DOHH2 (cell line): ENCODE measurements around the gene F12.

Experiments used
- H3F3A ChIP-seq: fragments of 200-600 bp; sonication (generic), shearing (Covaris generic); 2 replicates; pipeline ENCODE4 v1.6.0; 2016; ENCODE audit warnings: antibody characterized with exemption, mild to moderate bottlenecking; ENCODE audit not compliant: control insufficient read depth, insufficient read depth
- H3K27ac ChIP-seq: fragments of 200-600 bp; sonication (generic); 2 replicates; pipeline ENCODE4 v1.5.1; 2014; ENCODE audit warnings: low read depth, mild to moderate bottlenecking, low read length, moderate library complexity
- H3K27me3 ChIP-seq: fragments of 200-600 bp; sonication (generic); 2 replicates; pipeline ENCODE4 v1.6.1; 2014; ENCODE audit warnings: mild to moderate bottlenecking, low read length, mixed read lengths; ENCODE audit not compliant: control insufficient read depth
- H3K36me3 ChIP-seq: fragments of 200-600 bp; sonication (generic); 2 replicates; pipeline ENCODE4 v1.6.1; 2014; ENCODE audit warnings: mild to moderate bottlenecking, low read length, moderate library complexity, mixed read lengths; ENCODE audit not compliant: control insufficient read depth
- H3K4me1 ChIP-seq: fragments of 200-600 bp; sonication (generic); 2 replicates; pipeline ENCODE4 v1.6.1; 2014; ENCODE audit warnings: mild to moderate bottlenecking, low read length, mixed read lengths; ENCODE audit not compliant: control insufficient read depth
- H3K4me2 ChIP-seq: fragments of 200-600 bp; sonication (generic); 2 replicates; pipeline ENCODE4 v1.6.0; 2014; ENCODE audit warnings: mild to moderate bottlenecking, low read length, moderate library complexity
- H3K4me3 ChIP-seq: fragments of 200-600 bp; sonication (generic); 2 replicates; pipeline ENCODE4 v1.5.1; 2014; ENCODE audit warnings: mild to moderate bottlenecking, low read length, mixed read lengths
- H3K79me2 ChIP-seq: fragments of 200-600 bp; sonication (generic); 2 replicates; pipeline ENCODE4 v1.6.1; 2014; ENCODE audit warnings: mild to moderate bottlenecking, low read length, mixed read lengths; ENCODE audit not compliant: control insufficient read depth
- H3K9me2 ChIP-seq: fragments of 200-600 bp; sonication (generic); replicated peaks from 2 replicates; pipeline ENCODE4 v1.6.1; 2014; ENCODE audit warnings: mild to moderate bottlenecking, low read length, mixed read lengths; ENCODE audit not compliant: control insufficient read depth
- H3K9me3 ChIP-seq: fragments of 200-600 bp; sonication (generic); 2 replicates; pipeline ENCODE4 v1.6.1; 2014; ENCODE audit warnings: antibody characterized with exemption, low read length, mixed read lengths; ENCODE audit not compliant: control insufficient read depth, insufficient read depth
- H4K20me1 ChIP-seq: fragments of 200-600 bp; sonication (generic); 2 replicates; pipeline ENCODE4 v1.6.0; 2014; ENCODE audit warnings: low read depth, mild to moderate bottlenecking, antibody characterized with exemption, low read length, moderate library complexity; ENCODE audit not compliant: control insufficient read depth, insufficient read depth
- CTCF ChIP-seq: fragments of 200-600 bp; sonication (generic); IDR thresholded peaks from one replicate; pipeline ENCODE4 v1.5.1; 2014; ENCODE audit warnings: antibody characterized with exemption, mild to moderate bottlenecking, low read depth, low read length; ENCODE audit not compliant: poor library complexity, severe bottlenecking
- EZH2phosphoT487 ChIP-seq: fragments of 200-600 bp; sonication (generic); IDR thresholded peaks from 2 replicates; pipeline ENCODE4 v1.6.1; 2017; ENCODE audit warnings: borderline replicate concordance, mild to moderate bottlenecking, antibody characterized with exemption, low read length, moderate library complexity, mixed read lengths

The F12 gene

GRCh38 chr5:177414481-177414880 is 5.1 kb upstream of the F12 start:
- peaks cover 6% of the 10 kb centered on the region; the same call in 1 of the 2 replicates for H3K4me1 ChIP-seq
- H4K20me1 ChIP-seq = no peaks in the 10 kb centered on the region
- H3K9me3 ChIP-seq = no peaks in the 10 kb centered on the region
- peaks cover 9% of the 10 kb centered on the region; the same call in 1 of the 2 replicates for H3K27me3 ChIP-seq
- no peaks in the 10 kb centered on the region for H3F3A ChIP-seq
- H3K27ac ChIP-seq = no peak overlapping the region
- TF ChIP-seq CTCF (no peak), EZH2phosphoT487 (no peak)
- H3K9me2 ChIP-seq = no peaks in the 10 kb centered on the region
- H3K4me2 ChIP-seq = no peak overlapping the region
- no peak overlapping the region for H3K4me3 ChIP-seq
- H3K36me3 ChIP-seq = no peaks in the 10 kb centered on the region
- H3K79me2 ChIP-seq = no peaks in the 10 kb centered on the region

- no peaks in the 10 kb centered on the region for H3F3A ChIP-seq
- peaks cover 9% of the 10 kb centered on the region; the same call in 1 of the 2 replicates for H3K27me3 ChIP-seq
- no peaks in the 10 kb centered on the region for H3K36me3 ChIP-seq
- no peaks in the 10 kb centered on the region for H4K20me1 ChIP-seq
- H3K4me2 ChIP-seq = no peak overlapping the region
- H3K4me3 ChIP-seq = no peak overlapping the region
- TF ChIP-seq CTCF (no peak), EZH2phosphoT487 (no peak)
- H3K9me3 ChIP-seq = no peaks in the 10 kb centered on the region
- no peak overlapping the region for H3K27ac ChIP-seq
- peaks cover 6% of the 10 kb centered on the region; the same call in 1 of the 2 replicates for H3K4me1 ChIP-seq
- H3K9me2 ChIP-seq = no peaks in the 10 kb centered on the region
- H3K79me2 ChIP-seq = no peaks in the 10 kb centered on the region
Observed at GRCh38 chr5:177412603-177413233, 3.4 kb upstream of the F12 start.

GRCh38 chr5:177410575-177410974 is 1.2 kb upstream of the F12 start:
- no peak overlapping the region for H3K4me2 ChIP-seq
- peaks cover 12% of the 10 kb centered on the region; the same call in 1 of the 2 replicates for H3K27me3 ChIP-seq
- no peaks in the 10 kb centered on the region for H3F3A ChIP-seq
- H3K79me2 ChIP-seq = no peaks in the 10 kb centered on the region
- no peak for TF ChIP-seq EZH2phosphoT487
- no peak for TF ChIP-seq CTCF
- no peaks in the 10 kb centered on the region for H3K9me3 ChIP-seq
- peaks cover 6% of the 10 kb centered on the region for H3K4me1 ChIP-seq
- no peak overlapping the region for H3K4me3 ChIP-seq
- no peaks in the 10 kb centered on the region for H4K20me1 ChIP-seq
- H3K36me3 ChIP-seq = no peaks in the 10 kb centered on the region
- H3K9me2 ChIP-seq = no peaks in the 10 kb centered on the region
- no peak overlapping the region for H3K27ac ChIP-seq
